ENCODE measurements around the gene DNASE1. TPM values are rescaled to one million over a fixed set of nuclear protein-coding genes. Genes with fewer than 3 reads are reported as not detected.

DNASE1 gene
- total and polyA plus RNA-seq, 9 of the 15 experiments (the other 6 are each of a cell fraction or from before 2014, with no cell fraction given) = 0.53 to 10.1 (median 5.9) TPM

DNA sequence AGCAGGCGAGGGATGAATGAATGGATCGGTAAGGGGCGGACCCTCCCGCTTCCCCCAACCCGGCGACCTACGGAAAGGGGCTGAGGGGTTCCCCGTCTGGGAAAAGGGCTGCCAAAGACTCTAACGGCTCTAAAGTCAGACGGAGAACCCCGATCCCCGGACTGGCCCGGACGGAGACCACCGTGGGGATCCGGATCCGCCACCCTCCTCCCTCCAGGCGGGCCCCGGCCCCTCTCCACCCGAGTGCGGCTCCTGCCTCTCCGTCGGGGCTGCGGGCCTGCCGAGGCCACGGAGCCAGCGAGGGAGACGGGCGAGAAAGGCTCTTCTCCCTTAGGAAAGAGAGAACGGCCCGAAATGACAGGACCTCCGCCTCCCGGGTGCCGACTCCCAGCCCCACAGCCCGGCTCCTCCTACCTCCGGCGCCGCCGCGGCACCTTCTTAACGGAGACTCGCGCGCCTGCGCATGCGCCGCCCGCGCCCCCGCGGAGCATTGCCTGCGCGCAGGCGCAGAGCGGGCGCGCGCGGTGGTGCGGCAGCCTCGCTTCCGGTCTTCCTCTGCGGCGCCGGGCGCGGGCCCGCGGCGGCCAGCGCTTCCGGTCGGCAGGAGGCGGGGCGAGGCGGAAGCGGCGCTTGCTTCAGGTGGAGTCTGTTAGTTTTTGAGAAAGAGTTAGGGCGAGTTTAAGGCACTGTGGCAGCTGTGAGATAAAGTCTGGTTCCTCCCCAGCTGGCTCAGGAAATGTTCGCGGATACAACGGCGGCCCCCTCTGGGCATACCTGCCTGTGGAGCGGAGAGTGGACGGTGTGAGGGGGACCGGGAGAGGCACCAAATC, 43.1 kb upstream of the DNASE1 start, which contains the start of gene SLX4 (continued):
- TF ChIP-seq EHMT2 (IDR thresholded peaks at IDR 0.05) (no peak), HNRNPL (IDR thresholded peaks at IDR 0.05; ENCODE audit: low read depth, low read length) (no peak), EGR1 (conservative IDR thresholded peaks at IDR 0.05) (peak; percentile 65), NFE2L1 (tag; IDR thresholded peaks at IDR 0.05; ENCODE audit: borderline replicate concordance, low read depth) (no peak), ZNF696 (CRISPR knock-in tag; conservative IDR thresholded peaks at IDR 0.05) (no peak), POLR2AphosphoS2 (IDR thresholded peaks at IDR 0.05; ENCODE audit: low read length) (no peak), SUPT5H (IDR thresholded peaks at IDR 0.05) (peak; percentile 75), SOX6 (IDR thresholded peaks at IDR 0.05) (0 out of 2 replicates have a peak, but pooled peaks have one; percentile 10), CXXC5 (CRISPR knock-in tag; IDR thresholded peaks at IDR 0.05) (peak; percentile 94), MXI1 (IDR thresholded peaks at IDR 0.05; ENCODE audit: low read depth, low read length) (no peak), NR4A1 (CRISPR knock-in tag; IDR thresholded peaks at IDR 0.05) (0 out of 2 replicates have a peak, but pooled peaks have one; percentile 14), NR4A1 (tag; IDR thresholded peaks at IDR 0.05) (0 out of 2 replicates have a peak, but pooled peaks have one; percentile 32), ARID2 (IDR thresholded peaks at IDR 0.05) (no peak), BACH1 (tag; IDR thresholded peaks at IDR 0.05) (no peak), MYNN (IDR thresholded peaks at IDR 0.05) (no peak), MYNN (CRISPR knock-in tag; IDR thresholded peaks at IDR 0.05) (no peak), ZSCAN29 (IDR thresholded peaks at IDR 0.05) (no peak), CHD1 (IDR thresholded peaks at IDR 0.05; ENCODE audit: low read length) (peak; percentile 51), GATAD2B (IDR thresholded peaks at IDR 0.05; ENCODE audit: borderline replicate concordance) (peak; percentile 79; the same call in 1 of the 2 replicates), TBL1XR1 (IDR thresholded peaks at IDR 0.05; ENCODE audit: low read length in 2 of 2) (no peak), ZNF232 (CRISPR knock-in tag; IDR thresholded peaks at IDR 0.05) (no peak), PTBP1 (IDR thresholded peaks at IDR 0.05; ENCODE audit: low read depth, low read length) (no peak), PRMT5 (CRISPR knock-in tag; IDR thresholded peaks at IDR 0.05) (no peak)
- TF ChIP-seq, protein P1, sequence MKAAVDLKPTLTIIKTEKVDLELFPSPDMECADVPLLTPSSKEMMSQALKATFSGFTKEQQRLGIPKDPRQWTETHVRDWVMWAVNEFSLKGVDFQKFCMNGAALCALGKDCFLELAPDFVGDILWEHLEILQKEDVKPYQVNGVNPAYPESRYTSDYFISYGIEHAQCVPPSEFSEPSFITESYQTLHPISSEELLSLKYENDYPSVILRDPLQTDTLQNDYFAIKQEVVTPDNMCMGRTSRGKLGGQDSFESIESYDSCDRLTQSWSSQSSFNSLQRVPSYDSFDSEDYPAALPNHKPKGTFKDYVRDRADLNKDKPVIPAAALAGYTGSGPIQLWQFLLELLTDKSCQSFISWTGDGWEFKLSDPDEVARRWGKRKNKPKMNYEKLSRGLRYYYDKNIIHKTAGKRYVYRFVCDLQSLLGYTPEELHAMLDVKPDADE (conservative IDR thresholded peaks at IDR 0.05; ENCODE audit: control insufficient read depth, low read depth, low read length) = 0 out of 2 replicates have a peak, but pooled peaks have one; percentile 35
- TF ChIP-seq, protein P2, sequence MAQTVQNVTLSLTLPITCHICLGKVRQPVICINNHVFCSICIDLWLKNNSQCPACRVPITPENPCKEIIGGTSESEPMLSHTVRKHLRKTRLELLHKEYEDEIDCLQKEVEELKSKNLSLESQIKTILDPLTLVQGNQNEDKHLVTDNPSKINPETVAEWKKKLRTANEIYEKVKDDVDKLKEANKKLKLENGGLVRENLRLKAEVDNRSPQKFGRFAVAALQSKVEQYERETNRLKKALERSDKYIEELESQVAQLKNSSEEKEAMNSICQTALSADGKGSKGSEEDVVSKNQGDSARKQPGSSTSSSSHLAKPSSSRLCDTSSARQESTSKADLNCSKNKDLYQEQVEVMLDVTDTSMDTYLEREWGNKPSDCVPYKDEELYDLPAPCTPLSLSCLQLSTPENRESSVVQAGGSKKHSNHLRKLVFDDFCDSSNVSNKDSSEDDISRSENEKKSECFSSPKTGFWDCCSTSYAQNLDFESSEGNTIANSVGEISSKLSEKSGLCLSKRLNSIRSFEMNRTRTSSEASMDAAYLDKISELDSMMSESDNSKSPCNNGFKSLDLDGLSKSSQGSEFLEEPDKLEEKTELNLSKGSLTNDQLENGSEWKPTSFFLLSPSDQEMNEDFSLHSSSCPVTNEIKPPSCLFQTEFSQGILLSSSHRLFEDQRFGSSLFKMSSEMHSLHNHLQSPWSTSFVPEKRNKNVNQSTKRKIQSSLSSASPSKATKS (CRISPR knock-in tag; IDR thresholded peaks at IDR 0.05) = no peak
- TF ChIP-seq, protein P3, sequence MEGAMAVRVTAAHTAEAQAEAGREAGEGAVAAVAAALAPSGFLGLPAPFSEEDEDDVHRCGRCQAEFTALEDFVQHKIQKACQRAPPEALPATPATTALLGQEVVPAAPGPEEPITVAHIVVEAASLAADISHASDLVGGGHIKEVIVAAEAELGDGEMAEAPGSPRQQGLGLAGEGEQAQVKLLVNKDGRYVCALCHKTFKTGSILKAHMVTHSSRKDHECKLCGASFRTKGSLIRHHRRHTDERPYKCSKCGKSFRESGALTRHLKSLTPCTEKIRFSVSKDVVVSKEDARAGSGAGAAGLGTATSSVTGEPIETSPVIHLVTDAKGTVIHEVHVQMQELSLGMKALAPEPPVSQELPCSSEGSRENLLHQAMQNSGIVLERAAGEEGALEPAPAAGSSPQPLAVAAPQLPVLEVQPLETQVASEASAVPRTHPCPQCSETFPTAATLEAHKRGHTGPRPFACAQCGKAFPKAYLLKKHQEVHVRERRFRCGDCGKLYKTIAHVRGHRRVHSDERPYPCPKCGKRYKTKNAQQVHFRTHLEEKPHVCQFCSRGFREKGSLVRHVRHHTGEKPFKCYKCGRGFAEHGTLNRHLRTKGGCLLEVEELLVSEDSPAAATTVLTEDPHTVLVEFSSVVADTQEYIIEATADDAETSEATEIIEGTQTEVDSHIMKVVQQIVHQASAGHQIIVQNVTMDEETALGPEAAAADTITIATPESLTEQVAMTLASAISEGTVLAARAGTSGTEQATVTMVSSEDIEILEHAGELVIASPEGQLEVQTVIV (CRISPR knock-in tag; IDR thresholded peaks at IDR 0.05; ENCODE audit: borderline replicate concordance) = no peak
